NCI-H1417 treated with DMSO at 0.1 percent for 48 hours (cell line): ENCODE results near the gene RING1.

Experiments used
- DNase-seq: peaks from one replicate; lab custom pipeline; 2025; lab: John Stamatoyannopoulos, UW

RING1 gene

DNA sequence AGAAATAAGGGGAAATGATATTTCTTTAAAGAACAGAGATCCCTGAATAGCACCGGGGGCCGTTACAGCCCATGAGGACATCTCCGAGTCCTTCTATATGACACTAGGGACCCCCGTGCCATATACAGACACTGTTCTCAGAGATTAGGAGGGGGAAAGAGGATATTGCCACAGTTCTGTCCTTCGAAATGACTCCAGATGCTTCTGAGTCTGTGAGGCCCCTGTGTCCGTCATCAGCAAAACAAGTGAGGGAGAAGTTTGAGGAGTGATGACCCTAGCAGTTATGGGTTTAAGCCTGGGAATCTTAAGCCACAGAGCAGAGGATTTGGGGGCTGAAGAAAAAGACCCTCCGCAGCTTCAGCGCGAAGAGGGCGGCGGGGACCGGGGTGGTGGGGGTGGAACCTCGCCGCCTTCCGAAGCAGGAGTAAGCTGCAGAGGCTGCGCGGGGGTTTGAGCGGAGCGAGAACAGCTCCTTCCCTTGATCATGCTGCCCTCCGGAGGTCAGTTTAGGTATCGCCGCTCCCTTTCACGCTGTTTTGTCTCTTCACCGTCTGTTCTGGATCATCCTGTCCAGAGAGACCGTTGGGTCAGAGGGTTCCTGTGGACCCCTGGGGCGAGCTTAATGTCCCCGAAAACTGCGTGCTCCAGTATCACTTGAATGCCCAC lies 39.8 kb downstream of the RING1 start:
- peak; percentile 27 for DNase-seq

DNA sequence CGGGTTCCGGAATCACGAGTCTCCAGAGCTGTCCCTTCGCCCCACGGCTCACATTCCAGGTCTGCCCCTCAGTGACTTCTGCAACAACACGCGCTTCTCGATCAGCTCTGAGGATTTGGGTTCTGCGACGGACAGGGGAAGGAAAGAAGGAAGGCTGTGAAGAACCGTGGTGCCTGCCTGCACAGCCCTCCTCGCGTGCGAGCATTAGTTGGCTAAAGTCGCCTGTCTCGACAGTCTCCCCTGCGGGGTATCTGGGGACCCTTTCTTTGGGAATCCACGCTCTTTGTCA lies 40.3 kb downstream of the RING1 start:
- no peak for DNase-seq

DNA sequence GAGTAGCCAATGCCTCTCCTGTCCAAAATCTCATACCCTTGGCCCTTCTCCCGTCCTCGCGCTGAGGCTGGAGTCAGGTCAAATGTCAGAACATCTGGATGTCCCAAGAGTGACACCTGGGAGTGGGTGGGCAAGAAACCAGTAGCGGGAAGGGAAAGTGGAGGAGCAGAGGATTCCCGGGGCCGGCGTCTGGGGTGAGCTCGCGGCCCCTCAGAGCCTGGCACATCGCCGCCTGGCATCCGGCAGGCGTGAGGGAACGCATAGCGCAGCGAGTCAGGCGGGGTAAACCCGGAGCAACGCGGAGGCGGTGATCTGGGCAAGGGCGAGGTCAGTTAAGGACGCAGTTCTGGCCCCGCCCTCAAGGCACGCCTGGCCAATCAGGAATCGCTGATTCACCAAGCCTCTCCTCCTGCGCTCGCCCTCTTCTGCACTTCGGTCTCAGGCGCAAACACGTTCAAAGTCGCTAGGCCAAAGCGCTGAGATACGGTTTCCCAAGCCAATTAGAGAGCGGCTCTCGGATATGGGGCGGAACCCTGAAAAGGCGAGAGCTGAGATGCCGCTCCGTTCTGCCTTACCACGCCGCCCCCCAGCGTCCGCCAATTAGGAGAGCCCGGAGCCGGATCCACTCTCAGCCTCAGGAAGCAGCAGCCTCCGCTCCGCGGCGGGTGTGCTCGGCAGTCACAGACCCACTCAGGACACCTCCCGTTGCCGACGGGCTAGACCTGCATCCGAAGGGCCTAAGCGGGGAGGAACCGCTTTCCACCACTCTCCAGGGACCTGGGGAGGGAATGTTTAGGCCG lies 40.8 kb downstream of the RING1 start:
- DNase-seq = peak; percentile 91

DNA sequence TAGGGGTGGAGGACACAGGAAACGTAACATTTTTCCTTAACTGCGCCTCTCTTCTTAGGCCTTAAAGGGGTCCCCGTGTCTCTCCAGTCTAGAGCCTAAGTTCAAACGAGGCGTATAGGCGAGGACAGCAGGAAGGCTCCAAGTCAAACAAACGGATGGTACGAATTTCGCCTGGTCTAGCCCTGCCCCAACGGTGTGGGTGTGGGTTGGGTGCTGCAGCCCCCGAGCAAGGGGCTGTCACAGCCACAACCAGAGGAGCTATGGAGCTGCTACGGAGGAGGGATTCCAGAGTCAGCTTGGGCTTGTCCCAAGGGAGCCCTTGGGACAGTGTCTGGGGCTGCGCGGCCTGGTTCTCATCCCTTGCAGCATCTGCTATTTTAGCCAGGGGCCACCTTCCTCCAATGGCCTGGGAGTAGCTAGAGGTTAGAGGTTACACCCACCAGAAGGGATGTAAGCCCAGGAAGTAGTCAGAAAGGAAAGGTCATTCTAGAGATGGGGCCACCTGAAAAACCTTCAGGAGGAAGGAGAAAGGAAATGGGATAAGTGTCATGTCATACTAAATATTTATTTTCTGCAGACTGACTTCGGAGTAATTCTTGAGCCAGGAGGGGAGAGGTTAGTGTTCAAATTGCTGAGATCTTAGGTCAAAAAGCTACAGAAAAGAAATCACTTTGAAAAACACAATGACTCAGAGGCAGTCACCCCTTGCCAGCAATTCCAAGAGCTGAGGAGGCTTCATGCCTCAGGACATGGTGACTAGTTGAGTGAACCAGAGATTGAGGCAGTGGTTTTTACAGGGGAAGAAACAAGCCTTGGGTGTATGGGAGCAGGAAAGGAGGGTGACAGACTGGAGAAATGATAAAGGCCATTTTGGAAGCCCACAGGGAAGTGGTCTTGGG lies 41.7 kb downstream of the RING1 start:
- DNase-seq = no peak

DNA sequence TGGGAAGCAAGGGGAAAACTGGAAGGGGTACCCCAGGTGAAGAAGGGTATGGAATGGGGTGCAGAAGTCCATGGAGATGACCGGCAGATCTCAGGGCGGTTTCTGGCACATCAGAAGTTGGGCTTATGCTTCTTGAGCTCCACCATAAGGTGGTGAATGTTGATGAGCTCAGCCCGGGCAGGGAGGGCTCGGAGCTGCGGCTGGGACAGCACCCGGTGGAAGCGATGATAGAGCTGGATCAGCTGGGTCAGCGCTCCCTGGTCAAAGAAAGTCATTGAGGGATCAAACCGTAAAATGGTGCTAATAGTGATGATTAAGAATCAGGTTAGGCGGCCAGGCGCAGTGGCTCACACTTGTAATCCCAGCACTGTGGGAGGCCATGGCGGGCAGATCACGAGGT lies 42.4 kb downstream of the RING1 start:
- DNase-seq = no peak

DNA sequence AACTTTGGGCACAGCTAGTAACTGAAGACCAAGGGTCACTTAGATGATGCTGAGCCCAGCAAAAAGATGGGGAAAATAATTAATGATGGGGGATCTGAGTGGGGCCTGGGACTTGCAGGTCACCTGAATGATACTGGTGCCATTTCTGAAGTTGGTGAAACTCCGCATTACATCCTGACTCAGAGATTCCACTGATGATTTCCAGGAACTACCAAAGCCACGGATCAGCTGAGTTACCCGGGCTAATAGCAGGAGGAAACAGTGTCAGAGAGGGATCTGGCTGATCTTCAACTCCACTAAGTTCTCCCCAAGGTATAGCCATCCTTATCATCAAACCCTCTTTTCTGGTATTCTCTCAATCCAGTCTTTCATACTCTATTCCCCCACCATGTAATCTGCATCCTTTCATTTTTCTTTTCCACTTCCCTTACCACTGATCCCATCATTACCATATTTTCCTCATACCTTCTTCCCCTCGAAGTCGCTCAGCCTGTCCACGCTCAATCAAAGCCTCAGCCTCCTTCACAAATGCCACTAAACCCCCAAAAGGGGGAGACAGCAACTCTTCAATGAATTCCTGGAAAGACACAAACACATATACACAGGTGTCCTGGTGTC lies 43.2 kb downstream of the RING1 start:
- DNase-seq = no peak

DNA sequence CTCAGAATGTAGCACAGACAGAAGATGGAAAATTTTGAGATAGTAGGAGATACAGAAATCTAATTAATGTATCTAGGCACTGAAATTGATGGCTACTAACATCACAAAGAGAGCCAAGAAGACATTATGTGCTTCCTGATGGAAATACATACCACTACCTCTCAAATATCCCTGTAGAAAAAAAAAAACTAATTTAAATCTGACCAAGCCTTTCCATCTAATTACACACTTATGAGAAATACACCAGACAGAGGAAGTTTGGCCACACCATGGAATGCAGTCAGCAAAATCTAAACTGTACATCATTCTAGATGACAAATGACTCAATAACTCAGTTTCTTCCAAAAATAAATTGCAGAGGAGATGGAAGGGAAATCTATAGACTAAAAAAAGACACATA lies 44.5 kb downstream of the RING1 start:
- no peak for DNase-seq

DNA sequence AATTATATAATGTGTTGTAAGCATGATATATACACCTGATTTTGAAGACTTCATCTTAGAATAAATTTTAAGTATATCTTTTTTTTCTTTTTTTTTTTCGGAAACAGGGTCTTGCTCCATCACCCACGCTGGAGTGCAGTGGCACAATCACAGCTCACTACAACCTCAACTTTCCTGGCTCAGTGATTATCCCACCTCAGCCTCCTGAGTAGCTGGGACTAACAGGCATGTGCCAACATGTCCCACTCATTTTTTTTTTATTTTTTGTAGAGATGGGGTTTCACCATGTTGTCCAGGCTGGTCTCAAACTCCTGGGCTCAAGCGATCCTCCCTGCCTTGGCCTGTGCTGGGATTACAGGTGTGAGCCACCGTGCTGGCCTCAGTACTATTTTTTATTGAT lies 46.3 kb downstream of the RING1 start:
- DNase-seq = no peak

DNA sequence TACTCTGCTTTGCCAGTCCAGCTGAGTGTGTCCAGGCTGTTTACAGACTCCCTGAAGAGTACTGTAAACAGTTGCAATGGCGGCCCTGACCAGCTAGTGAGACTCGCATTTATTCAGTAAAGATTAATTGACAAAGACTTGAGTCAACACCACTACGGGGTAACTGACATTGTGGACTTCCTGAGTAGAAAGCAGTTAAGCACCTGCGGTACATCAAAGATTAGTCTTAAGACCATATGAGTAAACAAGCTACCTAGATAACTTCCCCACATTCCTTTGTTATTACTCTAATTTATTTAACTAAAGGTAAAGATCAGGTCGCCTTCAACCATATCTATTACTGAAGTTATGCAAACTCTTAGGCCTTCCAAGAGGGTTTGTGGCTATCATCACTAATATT lies 50.7 kb downstream of the RING1 start:
- no peak for DNase-seq
